SH-SY5Y (cell line): Measurements from ENCODE around the gene LINC01488.

Experiments
- GATA2 ChIP-seq: IDR thresholded peaks from 2 replicates; pipeline ENCODE4 v1.6.1; 2011; ENCODE audit warnings: mild to moderate bottlenecking, low read depth, low read length
- GATA3 ChIP-seq: IDR thresholded peaks from 2 replicates; pipeline ENCODE4 v1.6.1; 2011; ENCODE audit warnings: low read depth, mild to moderate bottlenecking, low read length, moderate library complexity

DNA sequence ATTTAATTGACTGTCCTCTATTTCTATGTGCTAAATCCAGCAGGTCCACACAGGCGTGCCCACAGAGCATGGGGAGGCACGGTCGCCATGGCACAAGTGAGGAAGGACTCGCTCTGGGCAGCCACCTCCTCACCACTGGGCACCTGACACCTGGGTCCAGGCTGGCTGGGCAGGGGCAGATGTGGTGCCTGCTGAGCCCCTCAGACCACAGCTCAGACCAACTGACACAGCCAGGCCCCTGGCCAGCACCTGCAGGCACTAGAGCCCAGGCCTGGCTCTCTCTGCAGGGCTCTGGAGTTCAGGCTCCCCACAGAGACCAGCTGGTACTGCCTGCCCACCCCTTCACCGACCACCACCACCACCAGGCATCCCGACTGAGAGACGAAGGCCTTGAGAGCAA lies 27.9 kb downstream of the LINC01488 start:
- TF ChIP-seq GATA2 = no peak
- no peak for TF ChIP-seq GATA3
